ENCODE data around the gene PAGE2B.

DNA sequence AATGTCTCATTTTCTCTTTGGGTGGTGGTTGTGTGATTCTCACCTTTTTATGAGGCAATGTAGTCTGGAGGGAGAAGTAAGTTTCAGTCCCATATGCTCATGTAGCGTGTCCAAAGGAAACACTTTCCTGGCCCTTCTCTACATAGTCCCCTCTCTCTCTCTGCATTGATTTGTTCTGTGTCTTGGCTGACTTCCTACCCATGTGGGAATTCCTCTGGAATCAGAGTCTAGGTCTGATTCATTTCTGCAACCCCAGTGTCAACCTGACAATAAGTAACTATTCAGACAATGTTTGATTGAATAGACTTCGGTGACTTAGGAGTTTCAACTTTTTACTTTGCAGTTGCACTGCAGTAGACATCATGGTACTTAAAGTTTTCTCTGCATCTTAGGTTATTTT lies 41.4 kb upstream of the PAGE2B start:
- TF ChIP-seq, protein P1, sequence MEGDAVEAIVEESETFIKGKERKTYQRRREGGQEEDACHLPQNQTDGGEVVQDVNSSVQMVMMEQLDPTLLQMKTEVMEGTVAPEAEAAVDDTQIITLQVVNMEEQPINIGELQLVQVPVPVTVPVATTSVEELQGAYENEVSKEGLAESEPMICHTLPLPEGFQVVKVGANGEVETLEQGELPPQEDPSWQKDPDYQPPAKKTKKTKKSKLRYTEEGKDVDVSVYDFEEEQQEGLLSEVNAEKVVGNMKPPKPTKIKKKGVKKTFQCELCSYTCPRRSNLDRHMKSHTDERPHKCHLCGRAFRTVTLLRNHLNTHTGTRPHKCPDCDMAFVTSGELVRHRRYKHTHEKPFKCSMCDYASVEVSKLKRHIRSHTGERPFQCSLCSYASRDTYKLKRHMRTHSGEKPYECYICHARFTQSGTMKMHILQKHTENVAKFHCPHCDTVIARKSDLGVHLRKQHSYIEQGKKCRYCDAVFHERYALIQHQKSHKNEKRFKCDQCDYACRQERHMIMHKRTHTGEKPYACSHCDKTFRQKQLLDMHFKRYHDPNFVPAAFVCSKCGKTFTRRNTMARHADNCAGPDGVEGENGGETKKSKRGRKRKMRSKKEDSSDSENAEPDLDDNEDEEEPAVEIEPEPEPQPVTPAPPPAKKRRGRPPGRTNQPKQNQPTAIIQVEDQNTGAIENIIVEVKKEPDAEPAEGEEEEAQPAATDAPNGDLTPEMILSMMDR (IDR thresholded peaks at IDR 0.05): no peak
- TF ChIP-seq POLR2A (IDR thresholded peaks at IDR 0.05): no peak
